HEK293 (cell line): ENCODE measurements around the gene DDX31.
A peak's percentile ranks its signal among the peaks of the same experiment; 100 is the strongest.

Experiments
- IKZF3 ChIP-seq: fragments of 450-650 bp; IDR thresholded peaks from 2 replicates; pipeline ENCODE4 v1.5.0; 2018; ENCODE audit warnings: missing biosample characterization, mild to moderate bottlenecking, missing genetic modification characterization, moderate library complexity
- SETDB1 ChIP-seq: IDR thresholded peaks from one replicate; pipeline ENCODE4 v1.6.1; 2017; ENCODE audit warnings: mild to moderate bottlenecking, low read length, moderate library complexity, mixed read lengths; ENCODE audit not compliant: insufficient read length
- SP7 ChIP-seq: fragments of 450-650 bp; formaldehyde crosslinking; IDR thresholded peaks from 2 replicates; pipeline ENCODE4 v1.5.1; 2016; ENCODE audit warnings: missing biosample characterization, missing genetic modification characterization
- TRIM28 ChIP-seq: IDR thresholded peaks from 2 replicates; pipeline ENCODE4 v1.6.1; 2011; ENCODE audit warnings: low read length, control low read depth, borderline replicate concordance
- WT1 ChIP-seq: fragments of 450-650 bp; formaldehyde crosslinking; IDR thresholded peaks from 2 replicates; pipeline ENCODE4 v1.5.1; 2016; ENCODE audit warnings: missing biosample characterization, missing genetic modification characterization
- ZNF10 ChIP-seq: fragments of 450-650 bp; formaldehyde crosslinking; IDR thresholded peaks from 2 replicates; pipeline ENCODE4 v1.5.1; 2017; ENCODE audit warnings: missing biosample characterization, missing genetic modification characterization
- ZNF112 ChIP-seq: fragments of 450-650 bp; formaldehyde crosslinking; IDR thresholded peaks from 2 replicates; pipeline ENCODE4 v1.5.0; 2017; ENCODE audit warnings: missing biosample characterization, missing genetic modification characterization
- ZNF184 ChIP-seq: fragments of 450-650 bp; IDR thresholded peaks from 2 replicates; pipeline ENCODE4 v1.5.1; 2018; ENCODE audit warnings: missing biosample characterization, mild to moderate bottlenecking, missing genetic modification characterization
- ZNF221 ChIP-seq: fragments of 450-650 bp; formaldehyde crosslinking; IDR thresholded peaks from 2 replicates; pipeline ENCODE4 v1.5.1; 2017; ENCODE audit warnings: missing biosample characterization, missing genetic modification characterization, borderline replicate concordance
- ZNF37A ChIP-seq: fragments of 450-650 bp; IDR thresholded peaks from 2 replicates; pipeline ENCODE4 v1.5.1; 2018; ENCODE audit warnings: missing biosample characterization, missing genetic modification characterization
- ZNF426 ChIP-seq: fragments of 450-650 bp; formaldehyde crosslinking; IDR thresholded peaks from 2 replicates; pipeline ENCODE4 v1.5.1; 2017; ENCODE audit warnings: missing biosample characterization, missing genetic modification characterization, mild to moderate bottlenecking, inconsistent platforms, moderate library complexity
- ZNF529 ChIP-seq: fragments of 450-650 bp; formaldehyde crosslinking; IDR thresholded peaks from 2 replicates; pipeline ENCODE4 v1.5.1; 2017; ENCODE audit warnings: missing genetic modification characterization, missing biosample characterization; ENCODE audit not compliant: insufficient replicate concordance
- ZNF548 ChIP-seq: fragments of 450-650 bp; formaldehyde crosslinking; IDR thresholded peaks from 2 replicates; pipeline ENCODE4 v1.5.1; 2016; ENCODE audit warnings: missing biosample characterization, missing genetic modification characterization
- ZNF558 ChIP-seq: fragments of 450-650 bp; formaldehyde crosslinking; IDR thresholded peaks from 2 replicates; pipeline ENCODE4 v1.5.1; 2016; ENCODE audit warnings: missing biosample characterization, missing genetic modification characterization
- ZNF560 ChIP-seq: fragments of 450-650 bp; formaldehyde crosslinking; IDR thresholded peaks from 2 replicates; pipeline ENCODE4 v1.5.1; 2017; ENCODE audit warnings: missing biosample characterization, missing genetic modification characterization, borderline replicate concordance
- ZNF610 ChIP-seq: fragments of 450-650 bp; formaldehyde crosslinking; IDR thresholded peaks from 2 replicates; pipeline ENCODE4 v1.5.1; 2016; ENCODE audit warnings: missing biosample characterization, missing genetic modification characterization, borderline replicate concordance
- ZNF626 ChIP-seq: fragments of 450-650 bp; sonication (Bioruptor Pico); formaldehyde crosslinking; IDR thresholded peaks from 2 replicates; pipeline ENCODE4 v1.5.1; 2018; ENCODE audit warnings: missing biosample characterization, missing genetic modification characterization, inconsistent platforms
- ZNF660 ChIP-seq: fragments of 450-650 bp; IDR thresholded peaks from 2 replicates; pipeline ENCODE4 v1.5.1; 2018; ENCODE audit warnings: missing biosample characterization, mild to moderate bottlenecking, missing genetic modification characterization
- ZSCAN30 ChIP-seq: fragments of 450-650 bp; IDR thresholded peaks from 2 replicates; pipeline ENCODE4 v1.5.1; 2018; ENCODE audit warnings: missing biosample characterization, mild to moderate bottlenecking, missing genetic modification characterization, moderate library complexity
- TF ChIP-seq, protein P1 (sequence below): fragments of 450-650 bp; formaldehyde crosslinking; conservative IDR thresholded peaks from 2 replicates; pipeline ENCODE4 v1.5.1; 2016; ENCODE audit warnings: low read depth, missing biosample characterization, missing genetic modification characterization
- TF ChIP-seq, protein P2 (sequence below): fragments of 450-650 bp; formaldehyde crosslinking; IDR thresholded peaks from 2 replicates; pipeline ENCODE4 v1.5.1; 2016; ENCODE audit warnings: missing biosample characterization, missing genetic modification characterization, borderline replicate concordance
- TF ChIP-seq, protein P3 (sequence below): fragments of 450-650 bp; formaldehyde crosslinking; IDR thresholded peaks from 2 replicates; pipeline ENCODE4 v1.5.1; 2016; ENCODE audit warnings: missing biosample characterization, missing genetic modification characterization
- TF ChIP-seq, protein P4 (sequence below): fragments of 450-650 bp; formaldehyde crosslinking; conservative IDR thresholded peaks from 2 replicates; pipeline ENCODE4 v1.5.1; 2016; ENCODE audit warnings: low read depth, missing biosample characterization, missing genetic modification characterization
- TF ChIP-seq, protein P5 (sequence below): fragments of 450-650 bp; formaldehyde crosslinking; IDR thresholded peaks from 2 replicates; pipeline ENCODE4 v1.5.1; 2016; ENCODE audit warnings: missing biosample characterization, missing genetic modification characterization

Gene DDX31

DNA sequence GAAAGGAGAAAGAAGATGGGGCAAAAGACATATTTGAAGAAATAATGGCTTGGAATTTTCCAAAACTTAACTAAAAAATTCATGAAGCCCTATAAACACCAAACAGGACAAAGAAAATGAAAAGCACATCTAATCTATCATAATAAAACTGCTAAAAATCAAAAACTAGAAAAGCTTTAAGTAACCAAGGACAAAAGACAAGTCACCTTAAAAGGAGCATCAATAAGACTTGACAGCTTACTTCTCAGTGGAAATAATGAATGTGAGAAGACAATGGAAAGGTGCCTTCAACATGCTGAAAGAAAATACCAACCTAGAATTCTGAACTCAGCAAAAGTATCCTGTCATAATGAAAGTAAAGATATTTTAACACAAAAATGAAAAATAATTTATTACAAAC lies 27.4 kb upstream of the DDX31 start (continued):
- TF ChIP-seq ZNF184 (peak; percentile 59; the same call in 1 of the 2 replicates), ZNF548 (tag by site-specific recombination) (no peak), ZNF37A (tag by site-specific recombination) (no peak), TRIM28 (peak; percentile 94), IKZF3 (no peak), ZSCAN30 (tag by site-specific recombination) (0 out of 2 replicates have a peak, but pooled peaks have one; percentile 23), ZNF610 (tag by site-specific recombination) (peak; percentile 85), ZNF10 (tag by site-specific recombination) (peak; percentile 70; the same call in 1 of the 2 replicates), ZNF558 (tag by site-specific recombination) (peak; percentile 72; the same call in 1 of the 2 replicates), ZNF426 (tag by site-specific recombination) (no peak), ZNF221 (tag by site-specific recombination) (no peak), WT1 (tag by site-specific recombination) (no peak), ZNF660 (tag by site-specific recombination) (peak; percentile 80), ZNF529 (tag by site-specific recombination) (peak; percentile 73), ZNF560 (no peak), ZNF626 (tag by site-specific recombination) (peak; percentile 99), SETDB1 (peak; percentile 97), ZNF112 (tag by site-specific recombination) (no peak), SP7 (tag by site-specific recombination) (peak; percentile 42; the same call in 1 of the 2 replicates)
- TF ChIP-seq, protein P1, sequence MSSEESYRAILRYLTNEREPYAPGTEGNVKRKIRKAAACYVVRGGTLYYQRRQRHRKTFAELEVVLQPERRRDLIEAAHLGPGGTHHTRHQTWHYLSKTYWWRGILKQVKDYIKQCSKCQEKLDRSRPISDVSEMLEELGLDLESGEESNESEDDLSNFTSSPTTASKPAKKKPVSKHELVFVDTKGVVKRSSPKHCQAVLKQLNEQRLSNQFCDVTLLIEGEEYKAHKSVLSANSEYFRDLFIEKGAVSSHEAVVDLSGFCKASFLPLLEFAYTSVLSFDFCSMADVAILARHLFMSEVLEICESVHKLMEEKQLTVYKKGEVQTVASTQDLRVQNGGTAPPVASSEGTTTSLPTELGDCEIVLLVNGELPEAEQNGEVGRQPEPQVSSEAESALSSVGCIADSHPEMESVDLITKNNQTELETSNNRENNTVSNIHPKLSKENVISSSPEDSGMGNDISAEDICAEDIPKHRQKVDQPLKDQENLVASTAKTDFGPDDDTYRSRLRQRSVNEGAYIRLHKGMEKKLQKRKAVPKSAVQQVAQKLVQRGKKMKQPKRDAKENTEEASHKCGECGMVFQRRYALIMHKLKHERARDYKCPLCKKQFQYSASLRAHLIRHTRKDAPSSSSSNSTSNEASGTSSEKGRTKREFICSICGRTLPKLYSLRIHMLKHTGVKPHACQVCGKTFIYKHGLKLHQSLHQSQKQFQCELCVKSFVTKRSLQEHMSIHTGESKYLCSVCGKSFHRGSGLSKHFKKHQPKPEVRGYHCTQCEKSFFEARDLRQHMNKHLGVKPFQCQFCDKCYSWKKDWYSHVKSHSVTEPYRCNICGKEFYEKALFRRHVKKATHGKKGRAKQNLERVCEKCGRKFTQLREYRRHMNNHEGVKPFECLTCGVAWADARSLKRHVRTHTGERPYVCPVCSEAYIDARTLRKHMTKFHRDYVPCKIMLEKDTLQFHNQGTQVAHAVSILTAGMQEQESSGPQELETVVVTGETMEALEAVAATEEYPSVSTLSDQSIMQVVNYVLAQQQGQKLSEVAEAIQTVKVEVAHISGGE (tag by site-specific recombination): no peak
- TF ChIP-seq, protein P2, sequence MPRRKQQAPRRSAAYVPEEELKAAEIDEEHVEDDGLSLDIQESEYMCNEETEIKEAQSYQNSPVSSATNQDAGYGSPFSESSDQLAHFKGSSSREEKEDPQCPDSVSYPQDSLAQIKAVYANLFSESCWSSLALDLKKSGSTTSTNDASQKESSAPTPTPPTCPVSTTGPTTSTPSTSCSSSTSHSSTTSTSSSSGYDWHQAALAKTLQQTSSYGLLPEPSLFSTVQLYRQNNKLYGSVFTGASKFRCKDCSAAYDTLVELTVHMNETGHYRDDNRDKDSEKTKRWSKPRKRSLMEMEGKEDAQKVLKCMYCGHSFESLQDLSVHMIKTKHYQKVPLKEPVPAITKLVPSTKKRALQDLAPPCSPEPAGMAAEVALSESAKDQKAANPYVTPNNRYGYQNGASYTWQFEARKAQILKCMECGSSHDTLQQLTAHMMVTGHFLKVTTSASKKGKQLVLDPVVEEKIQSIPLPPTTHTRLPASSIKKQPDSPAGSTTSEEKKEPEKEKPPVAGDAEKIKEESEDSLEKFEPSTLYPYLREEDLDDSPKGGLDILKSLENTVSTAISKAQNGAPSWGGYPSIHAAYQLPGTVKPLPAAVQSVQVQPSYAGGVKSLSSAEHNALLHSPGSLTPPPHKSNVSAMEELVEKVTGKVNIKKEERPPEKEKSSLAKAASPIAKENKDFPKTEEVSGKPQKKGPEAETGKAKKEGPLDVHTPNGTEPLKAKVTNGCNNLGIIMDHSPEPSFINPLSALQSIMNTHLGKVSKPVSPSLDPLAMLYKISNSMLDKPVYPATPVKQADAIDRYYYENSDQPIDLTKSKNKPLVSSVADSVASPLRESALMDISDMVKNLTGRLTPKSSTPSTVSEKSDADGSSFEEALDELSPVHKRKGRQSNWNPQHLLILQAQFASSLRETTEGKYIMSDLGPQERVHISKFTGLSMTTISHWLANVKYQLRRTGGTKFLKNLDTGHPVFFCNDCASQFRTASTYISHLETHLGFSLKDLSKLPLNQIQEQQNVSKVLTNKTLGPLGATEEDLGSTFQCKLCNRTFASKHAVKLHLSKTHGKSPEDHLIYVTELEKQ (tag by site-specific recombination): 0 out of 2 replicates have a peak, but pooled peaks have one; percentile 14
- TF ChIP-seq, protein P3, sequence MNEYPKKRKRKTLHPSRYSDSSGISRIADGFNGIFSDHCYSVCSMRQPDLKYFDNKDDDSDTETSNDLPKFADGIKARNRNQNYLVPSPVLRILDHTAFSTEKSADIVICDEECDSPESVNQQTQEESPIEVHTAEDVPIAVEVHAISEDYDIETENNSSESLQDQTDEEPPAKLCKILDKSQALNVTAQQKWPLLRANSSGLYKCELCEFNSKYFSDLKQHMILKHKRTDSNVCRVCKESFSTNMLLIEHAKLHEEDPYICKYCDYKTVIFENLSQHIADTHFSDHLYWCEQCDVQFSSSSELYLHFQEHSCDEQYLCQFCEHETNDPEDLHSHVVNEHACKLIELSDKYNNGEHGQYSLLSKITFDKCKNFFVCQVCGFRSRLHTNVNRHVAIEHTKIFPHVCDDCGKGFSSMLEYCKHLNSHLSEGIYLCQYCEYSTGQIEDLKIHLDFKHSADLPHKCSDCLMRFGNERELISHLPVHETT: peak; percentile 63; the same call in 1 of the 2 replicates
- TF ChIP-seq, protein P4, sequence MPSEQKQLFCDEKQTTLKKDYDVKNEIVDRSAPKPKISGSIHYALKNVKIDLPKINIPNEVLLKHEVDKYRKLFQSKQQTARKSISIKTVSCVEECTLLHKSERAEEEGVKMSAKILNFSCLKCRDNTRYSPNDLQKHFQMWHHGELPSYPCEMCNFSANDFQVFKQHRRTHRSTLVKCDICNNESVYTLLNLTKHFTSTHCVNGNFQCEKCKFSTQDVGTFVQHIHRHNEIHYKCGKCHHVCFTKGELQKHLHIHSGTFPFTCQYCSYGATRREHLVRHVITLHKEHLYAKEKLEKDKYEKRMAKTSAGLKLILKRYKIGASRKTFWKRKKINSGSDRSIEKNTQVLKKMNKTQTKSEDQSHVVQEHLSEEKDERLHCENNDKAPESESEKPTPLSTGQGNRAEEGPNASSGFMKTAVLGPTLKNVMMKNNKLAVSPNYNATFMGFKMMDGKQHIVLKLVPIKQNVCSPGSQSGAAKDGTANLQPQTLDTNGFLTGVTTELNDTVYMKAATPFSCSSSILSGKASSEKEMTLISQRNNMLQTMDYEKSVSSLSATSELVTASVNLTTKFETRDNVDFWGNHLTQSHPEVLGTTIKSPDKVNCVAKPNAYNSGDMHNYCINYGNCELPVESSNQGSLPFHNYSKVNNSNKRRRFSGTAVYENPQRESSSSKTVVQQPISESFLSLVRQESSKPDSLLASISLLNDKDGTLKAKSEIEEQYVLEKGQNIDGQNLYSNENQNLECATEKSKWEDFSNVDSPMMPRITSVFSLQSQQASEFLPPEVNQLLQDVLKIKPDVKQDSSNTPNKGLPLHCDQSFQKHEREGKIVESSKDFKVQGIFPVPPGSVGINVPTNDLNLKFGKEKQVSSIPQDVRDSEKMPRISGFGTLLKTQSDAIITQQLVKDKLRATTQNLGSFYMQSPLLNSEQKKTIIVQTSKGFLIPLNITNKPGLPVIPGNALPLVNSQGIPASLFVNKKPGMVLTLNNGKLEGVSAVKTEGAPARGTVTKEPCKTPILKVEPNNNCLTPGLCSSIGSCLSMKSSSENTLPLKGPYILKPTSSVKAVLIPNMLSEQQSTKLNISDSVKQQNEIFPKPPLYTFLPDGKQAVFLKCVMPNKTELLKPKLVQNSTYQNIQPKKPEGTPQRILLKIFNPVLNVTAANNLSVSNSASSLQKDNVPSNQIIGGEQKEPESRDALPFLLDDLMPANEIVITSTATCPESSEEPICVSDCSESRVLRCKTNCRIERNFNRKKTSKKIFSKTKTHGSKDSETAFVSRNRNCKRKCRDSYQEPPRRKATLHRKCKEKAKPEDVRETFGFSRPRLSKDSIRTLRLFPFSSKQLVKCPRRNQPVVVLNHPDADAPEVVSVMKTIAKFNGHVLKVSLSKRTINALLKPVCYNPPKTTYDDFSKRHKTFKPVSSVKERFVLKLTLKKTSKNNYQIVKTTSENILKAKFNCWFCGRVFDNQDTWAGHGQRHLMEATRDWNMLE (tag by site-specific recombination): peak; percentile 42; the same call in 1 of the 2 replicates
- TF ChIP-seq, protein P5, sequence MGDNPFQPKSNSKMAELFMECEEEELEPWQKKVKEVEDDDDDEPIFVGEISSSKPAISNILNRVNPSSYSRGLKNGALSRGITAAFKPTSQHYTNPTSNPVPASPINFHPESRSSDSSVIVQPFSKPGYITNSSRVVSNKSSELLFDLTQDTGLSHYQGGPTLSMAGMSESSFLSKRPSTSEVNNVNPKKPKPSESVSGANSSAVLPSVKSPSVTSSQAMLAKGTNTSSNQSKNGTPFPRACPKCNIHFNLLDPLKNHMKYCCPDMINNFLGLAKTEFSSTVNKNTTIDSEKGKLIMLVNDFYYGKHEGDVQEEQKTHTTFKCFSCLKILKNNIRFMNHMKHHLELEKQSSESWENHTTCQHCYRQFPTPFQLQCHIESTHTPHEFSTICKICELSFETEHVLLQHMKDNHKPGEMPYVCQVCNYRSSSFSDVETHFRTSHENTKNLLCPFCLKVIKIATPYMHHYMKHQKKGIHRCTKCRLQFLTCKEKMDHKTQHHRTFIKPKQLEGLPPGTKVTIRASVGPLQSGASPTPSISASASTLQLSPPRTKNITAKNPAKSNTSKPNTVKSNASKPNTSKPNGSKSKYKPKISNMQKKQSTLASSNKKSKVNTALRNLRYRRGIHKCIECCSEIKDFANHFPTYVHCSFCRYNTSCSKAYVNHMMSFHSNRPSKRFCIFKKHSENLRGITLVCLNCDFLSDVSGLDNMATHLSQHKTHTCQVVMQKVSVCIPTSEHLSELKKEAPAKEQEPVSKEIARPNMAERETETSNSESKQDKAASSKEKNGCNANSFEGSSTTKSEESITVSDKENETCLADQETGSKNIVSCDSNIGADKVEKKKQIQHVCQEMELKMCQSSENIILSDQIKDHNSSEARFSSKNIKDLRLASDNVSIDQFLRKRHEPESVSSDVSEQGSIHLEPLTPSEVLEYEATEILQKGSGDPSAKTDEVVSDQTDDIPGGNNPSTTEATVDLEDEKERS (tag by site-specific recombination): peak; percentile 97
